ENCODE data around the gene RNF207. TPM values are rescaled to one million over a fixed set of nuclear protein-coding genes. Genes with fewer than 3 reads are reported as not detected.

The RNF207 gene
- total RNA-seq, 4 donors from 2014 or later = 32.9 to 63.5 (median 47.0) TPM

DNA sequence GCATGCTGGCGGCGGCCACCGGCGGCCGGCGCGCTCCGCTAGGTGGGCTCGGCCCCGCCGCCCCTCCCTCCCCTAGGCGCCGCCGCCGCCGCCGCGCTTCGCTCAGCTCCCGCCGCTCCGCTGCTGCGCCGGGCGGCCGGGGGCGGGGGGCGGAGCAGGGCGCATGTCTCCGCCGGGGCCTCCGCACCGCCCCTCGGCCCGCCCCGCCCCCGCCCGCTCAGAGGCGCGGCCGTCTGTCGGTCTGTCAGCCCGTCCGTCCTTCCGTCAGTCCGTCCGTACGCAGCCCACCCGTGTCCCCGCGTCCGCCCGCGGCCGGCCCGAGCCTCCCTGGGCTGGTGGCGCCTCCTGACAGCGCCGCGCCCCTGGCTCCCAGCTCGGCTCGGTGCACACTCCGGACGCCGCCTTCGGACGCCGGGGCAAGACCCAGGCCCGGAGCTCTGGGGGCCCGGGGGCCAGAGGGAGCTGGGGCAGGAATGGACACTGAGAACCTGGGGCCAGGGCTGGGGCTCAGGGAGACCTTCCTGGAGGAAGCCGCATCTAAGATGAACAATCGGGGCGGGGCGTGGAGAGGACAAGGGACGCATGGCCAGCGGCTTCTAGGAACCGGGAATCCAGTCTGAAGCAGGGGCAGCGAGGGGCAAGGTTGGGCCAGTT, 55.2 kb downstream of the RNF207 start, which contains the start of gene GPR153:
Gene GPR153, minus strand, starts transcription at position 138 of the 654 bp plus-strand sequence. CDS start 6,193 bp downstream, outside the sequence.
- DNase-seq = peak; percentile 15 to 27
- H3K4me3 ChIP-seq (replicated peaks in 1 of 3) = peak within 1 kb of the TSS in 1 of 3 donors; percentile 36
- TF ChIP-seq POLR2A (IDR thresholded peaks at IDR 0.05) = no peak
- TF ChIP-seq, protein P1, sequence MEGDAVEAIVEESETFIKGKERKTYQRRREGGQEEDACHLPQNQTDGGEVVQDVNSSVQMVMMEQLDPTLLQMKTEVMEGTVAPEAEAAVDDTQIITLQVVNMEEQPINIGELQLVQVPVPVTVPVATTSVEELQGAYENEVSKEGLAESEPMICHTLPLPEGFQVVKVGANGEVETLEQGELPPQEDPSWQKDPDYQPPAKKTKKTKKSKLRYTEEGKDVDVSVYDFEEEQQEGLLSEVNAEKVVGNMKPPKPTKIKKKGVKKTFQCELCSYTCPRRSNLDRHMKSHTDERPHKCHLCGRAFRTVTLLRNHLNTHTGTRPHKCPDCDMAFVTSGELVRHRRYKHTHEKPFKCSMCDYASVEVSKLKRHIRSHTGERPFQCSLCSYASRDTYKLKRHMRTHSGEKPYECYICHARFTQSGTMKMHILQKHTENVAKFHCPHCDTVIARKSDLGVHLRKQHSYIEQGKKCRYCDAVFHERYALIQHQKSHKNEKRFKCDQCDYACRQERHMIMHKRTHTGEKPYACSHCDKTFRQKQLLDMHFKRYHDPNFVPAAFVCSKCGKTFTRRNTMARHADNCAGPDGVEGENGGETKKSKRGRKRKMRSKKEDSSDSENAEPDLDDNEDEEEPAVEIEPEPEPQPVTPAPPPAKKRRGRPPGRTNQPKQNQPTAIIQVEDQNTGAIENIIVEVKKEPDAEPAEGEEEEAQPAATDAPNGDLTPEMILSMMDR (IDR thresholded peaks at IDR 0.05) = no peak
- no peaks in the 10 kb centered on the region for H3K9me3 ChIP-seq
- intact Hi-C loops (cut with DNase I) = no loop called here
- H3K27ac ChIP-seq = peak within 1 kb of the TSS in 1 of 3 donors; percentile 49
- H3K36me3 ChIP-seq = no peaks in the 10 kb centered on the region
- WGBS, 2 donors = 3 to 5% methylated on average over 10 of the region's 78 CpGs
- H3K4me1 ChIP-seq = peaks cover 7 to 25% of the 10 kb centered on the region in 2 donors
- peaks cover 7% of the 10 kb centered on the region for H3K27me3 ChIP-seq

DNA sequence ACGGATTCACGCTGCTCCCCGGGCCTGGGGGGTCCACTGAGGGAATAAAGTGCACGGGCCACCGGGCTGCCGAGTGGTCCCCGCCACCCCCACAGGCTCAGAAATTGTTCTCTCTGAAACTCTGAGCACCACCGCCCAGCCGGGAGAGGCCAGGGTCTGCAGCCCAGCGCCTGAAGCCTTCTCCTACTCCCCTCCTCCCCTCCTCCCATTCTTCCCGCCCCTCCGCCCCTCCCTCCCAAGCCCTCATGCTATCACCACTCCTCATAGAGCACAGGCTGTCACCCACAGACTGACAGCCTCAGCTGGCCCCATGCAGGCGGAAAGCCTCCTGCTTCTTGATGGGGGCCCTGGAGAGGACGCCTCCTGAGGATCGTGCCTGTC, 55.7 kb downstream of the RNF207 start:
- intact Hi-C loops (cut with DNase I) = no loop called here
- Histone ChIP-seq H3K27me3 (peaks cover 7% of the 10 kb centered on the region), H3K4me3 (replicated peaks in 1 of 3) (no peak overlapping the region)

DNA sequence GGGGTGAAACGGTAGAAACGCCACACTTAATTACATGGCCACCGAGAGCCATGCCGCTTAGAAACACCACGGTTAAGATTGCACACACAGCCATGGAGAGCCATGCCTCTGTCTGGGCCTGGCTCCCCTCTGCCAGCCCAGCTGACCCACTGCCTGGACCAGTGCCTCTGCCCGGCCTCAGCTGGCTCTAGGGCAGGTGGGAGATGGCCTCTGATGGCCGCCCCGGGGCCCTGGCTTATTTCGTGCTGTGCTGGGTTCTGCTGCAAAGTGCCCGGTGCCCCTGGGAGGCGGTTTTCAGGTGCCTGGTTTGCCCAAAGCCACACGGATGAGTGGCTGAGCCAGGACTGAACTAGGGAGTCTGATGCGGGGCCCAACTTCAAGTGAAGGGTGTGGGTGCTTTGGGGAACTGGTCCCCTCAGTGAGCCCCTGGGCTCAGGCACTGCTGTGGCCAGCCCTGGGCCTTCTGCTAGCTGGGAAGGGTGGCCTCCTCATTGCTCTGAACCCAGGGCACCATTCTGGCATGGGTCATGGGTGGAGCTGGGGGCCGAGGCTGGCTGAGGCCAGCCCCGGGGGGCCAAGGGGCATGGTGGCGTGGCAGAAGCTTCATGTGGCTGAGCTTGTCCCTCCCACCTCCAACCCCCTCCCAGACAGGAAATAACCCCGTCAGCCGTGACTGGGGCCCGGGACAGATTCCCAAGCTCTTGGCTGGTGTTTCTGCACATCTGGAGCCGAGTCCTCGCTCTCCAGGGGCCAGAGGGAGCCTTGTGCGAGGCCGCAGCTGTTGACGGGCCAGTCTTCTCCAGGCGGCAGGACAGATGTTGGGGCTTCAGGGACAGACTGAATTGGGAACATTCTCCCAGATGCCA, 56.9 kb downstream of the RNF207 start:
- intact Hi-C loops (cut with DNase I) = no loop called here
- H3K27ac ChIP-seq = no peak overlapping the region
- WGBS, 2 donors = 65% methylated on average over 23 of the region's 25 CpGs; no CpG with 5 or more reads in 1 of the 2 donors

More for the DNA sequence above, 55.7 kb downstream of the RNF207 start:
- WGBS, 2 donors = 15 to 18% methylated on average over 13 to 15 of the region's 15 CpGs
- TF ChIP-seq, protein P1 (IDR thresholded peaks at IDR 0.05) = no peak
- TF ChIP-seq POLR2A (IDR thresholded peaks at IDR 0.05) = no peak
- H3K36me3 ChIP-seq = no peaks in the 10 kb centered on the region
- no peaks in the 10 kb centered on the region for H3K9me3 ChIP-seq
- H3K4me1 ChIP-seq = peaks cover 7 to 25% of the 10 kb centered on the region in 2 donors
- no peak overlapping the region for H3K27ac ChIP-seq
- DNase-seq = no peak

DNA sequence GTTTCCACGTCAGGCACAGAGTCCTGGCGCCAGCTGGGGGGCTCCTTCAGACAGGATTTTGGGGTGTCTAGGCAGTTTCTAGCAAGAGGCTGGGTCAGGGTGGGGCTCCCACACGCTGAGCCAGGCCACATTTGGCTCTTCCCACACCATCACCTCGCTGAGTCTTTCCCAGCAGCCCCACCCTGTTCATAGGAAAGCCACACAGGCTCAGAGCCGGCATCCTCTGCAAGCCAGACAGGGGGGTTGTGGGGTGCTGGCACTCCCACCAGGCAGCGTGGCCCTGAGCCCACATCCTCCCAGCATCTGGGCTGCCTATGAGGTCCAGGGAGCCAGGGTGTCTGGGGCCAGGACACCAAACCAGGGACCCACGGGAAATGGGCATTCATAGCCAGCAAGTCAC, 57.8 kb downstream of the RNF207 start:
- H3K27ac ChIP-seq = no peak overlapping the region
- no peak overlapping the region for H3K4me3 ChIP-seq (replicated peaks in 1 of 3)
- TF ChIP-seq, protein P1 (IDR thresholded peaks at IDR 0.05) = no peak
- TF ChIP-seq POLR2A (IDR thresholded peaks at IDR 0.05) = no peak
- intact Hi-C loops (cut with DNase I) = no loop called here
- H3K36me3 ChIP-seq = no peaks in the 10 kb centered on the region
- 79 to 85% methylated on average over 5 to 6 of the region's 7 CpGs for WGBS, 2 donors
- H3K4me1 ChIP-seq = peaks cover 7 to 25% of the 10 kb centered on the region in 2 donors
- peaks cover 7% of the 10 kb centered on the region for H3K27me3 ChIP-seq
- H3K9me3 ChIP-seq = no peaks in the 10 kb centered on the region
- DNase-seq = no peak

More for the DNA sequence above, 56.9 kb downstream of the RNF207 start:
- Histone ChIP-seq H3K4me1 (peaks cover 7 to 25% of the 10 kb centered on the region in 2 donors), H3K27me3 (peaks cover 7% of the 10 kb centered on the region), H3K9me3 (no peaks in the 10 kb centered on the region), H3K36me3 (no peaks in the 10 kb centered on the region), H3K4me3 (replicated peaks in 1 of 3) (no peak overlapping the region)
- DNase-seq = no peak
- TF ChIP-seq POLR2A (IDR thresholded peaks at IDR 0.05) = no peak
- TF ChIP-seq, protein P1 (IDR thresholded peaks at IDR 0.05) = no peak

Measured in thyroid gland (tissue), 4 donors.